ENCODE results near the gene RERE. TPM values are rescaled to one million over a fixed set of nuclear protein-coding genes. Genes with fewer than 3 reads are reported as not detected.

Gene RERE
- total RNA-seq, 1 donor from 2014 or later = 76.8 TPM

- no peak overlapping the region for H3K27ac Mint-ChIP-seq (ENCODE audit: unreplicated experiment)
- H3K4me1 Mint-ChIP-seq (ENCODE audit: unreplicated experiment) = peaks cover 39% of the 10 kb centered on the region
- no peak overlapping the region for H3K4me3 Mint-ChIP-seq (ENCODE audit: unreplicated experiment)
- no peaks in the 10 kb centered on the region for H3K27me3 Mint-ChIP-seq (ENCODE audit: unreplicated experiment)
- no peaks in the 10 kb centered on the region for H3K36me3 Mint-ChIP-seq (ENCODE audit: unreplicated experiment)
- DNase-seq (ENCODE audit: extremely low spot score, unreplicated experiment) = no peak
- no peaks in the 10 kb centered on the region for H3K9me3 Mint-ChIP-seq (ENCODE audit: unreplicated experiment)
- TF ChIP-seq, protein P1, sequence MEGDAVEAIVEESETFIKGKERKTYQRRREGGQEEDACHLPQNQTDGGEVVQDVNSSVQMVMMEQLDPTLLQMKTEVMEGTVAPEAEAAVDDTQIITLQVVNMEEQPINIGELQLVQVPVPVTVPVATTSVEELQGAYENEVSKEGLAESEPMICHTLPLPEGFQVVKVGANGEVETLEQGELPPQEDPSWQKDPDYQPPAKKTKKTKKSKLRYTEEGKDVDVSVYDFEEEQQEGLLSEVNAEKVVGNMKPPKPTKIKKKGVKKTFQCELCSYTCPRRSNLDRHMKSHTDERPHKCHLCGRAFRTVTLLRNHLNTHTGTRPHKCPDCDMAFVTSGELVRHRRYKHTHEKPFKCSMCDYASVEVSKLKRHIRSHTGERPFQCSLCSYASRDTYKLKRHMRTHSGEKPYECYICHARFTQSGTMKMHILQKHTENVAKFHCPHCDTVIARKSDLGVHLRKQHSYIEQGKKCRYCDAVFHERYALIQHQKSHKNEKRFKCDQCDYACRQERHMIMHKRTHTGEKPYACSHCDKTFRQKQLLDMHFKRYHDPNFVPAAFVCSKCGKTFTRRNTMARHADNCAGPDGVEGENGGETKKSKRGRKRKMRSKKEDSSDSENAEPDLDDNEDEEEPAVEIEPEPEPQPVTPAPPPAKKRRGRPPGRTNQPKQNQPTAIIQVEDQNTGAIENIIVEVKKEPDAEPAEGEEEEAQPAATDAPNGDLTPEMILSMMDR (IDR thresholded peaks at IDR 0.05) = no peak
These were observed 471.6 kb downstream of the RERE start for GRCh38 chr1:8345621-8346415.

DNA sequence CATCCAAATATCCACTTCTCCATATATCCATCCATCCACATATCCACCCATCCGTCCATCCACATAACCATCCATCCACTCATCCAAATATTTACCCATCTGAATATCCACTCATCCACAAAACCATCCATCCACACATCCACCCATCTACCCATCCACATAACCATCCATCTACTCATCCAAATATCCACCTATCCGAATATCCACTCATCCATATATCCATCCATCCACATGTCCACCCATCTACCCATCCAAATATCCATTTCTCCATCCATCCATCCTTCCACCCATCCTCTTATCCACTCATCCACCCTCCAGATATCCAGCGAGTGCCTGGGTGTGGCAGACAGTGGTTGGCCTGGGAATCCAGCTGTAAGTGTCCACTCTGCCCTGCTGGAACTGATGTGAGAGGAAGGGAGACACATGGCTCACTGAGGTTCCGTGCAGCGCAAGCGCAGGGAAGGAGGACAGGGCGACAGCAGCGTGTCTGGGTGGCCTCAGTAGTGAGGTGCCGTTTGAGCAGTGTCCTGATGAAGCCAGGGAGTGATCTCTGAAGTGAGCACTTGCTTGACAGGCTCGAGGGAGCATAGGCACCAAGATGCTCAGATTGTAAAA lies 472.4 kb downstream of the RERE start:
- no peaks in the 10 kb centered on the region for H3K27me3 Mint-ChIP-seq (ENCODE audit: unreplicated experiment)
- no peaks in the 10 kb centered on the region for H3K9me3 Mint-ChIP-seq (ENCODE audit: unreplicated experiment)
- H3K27ac Mint-ChIP-seq (ENCODE audit: unreplicated experiment) = no peak overlapping the region
- no peak for DNase-seq (ENCODE audit: extremely low spot score, unreplicated experiment)
- no peak overlapping the region for H3K4me3 Mint-ChIP-seq (ENCODE audit: unreplicated experiment)
- no peaks in the 10 kb centered on the region for H3K36me3 Mint-ChIP-seq (ENCODE audit: unreplicated experiment)
- TF ChIP-seq, protein P1 (IDR thresholded peaks at IDR 0.05) = no peak
- peaks cover 39% of the 10 kb centered on the region for H3K4me1 Mint-ChIP-seq (ENCODE audit: unreplicated experiment)

GRCh38 chr1:8343464-8344001 lies 473.9 kb downstream of the RERE start:
- Mint-ChIP-seq H3K36me3 (ENCODE audit: unreplicated experiment) (peaks cover 1% of the 10 kb centered on the region), H3K27me3 (ENCODE audit: unreplicated experiment) (no peaks in the 10 kb centered on the region), H3K9me3 (ENCODE audit: unreplicated experiment) (no peaks in the 10 kb centered on the region), H3K4me3 (ENCODE audit: unreplicated experiment) (peak overlapping the region; percentile 52), H3K4me1 (ENCODE audit: unreplicated experiment) (peaks cover 34% of the 10 kb centered on the region), H3K27ac (ENCODE audit: unreplicated experiment) (peak overlapping the region; percentile 84)
- TF ChIP-seq, protein P1 (IDR thresholded peaks at IDR 0.05) = no peak
- peak; percentile 91 for DNase-seq (ENCODE audit: extremely low spot score, unreplicated experiment)

DNA sequence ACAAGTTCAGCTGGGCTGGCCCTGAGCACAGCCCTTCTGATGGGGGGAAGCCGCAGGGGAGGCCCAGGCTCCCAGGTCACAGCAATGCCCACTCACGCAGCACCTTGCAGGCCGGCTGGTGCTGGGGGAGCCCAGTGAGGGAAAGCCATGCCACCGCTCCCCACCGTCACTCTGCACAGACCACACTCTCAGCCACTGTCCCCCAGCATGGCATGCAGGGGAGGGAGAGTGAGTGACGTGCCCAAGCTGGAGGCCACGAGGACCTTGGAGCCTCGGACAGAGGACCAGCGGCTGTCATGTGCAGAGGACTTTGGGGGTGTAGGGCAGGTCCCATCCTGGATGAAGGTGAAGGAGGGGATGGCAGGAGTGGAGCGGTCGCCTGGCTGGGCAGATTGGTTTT lies 474.4 kb downstream of the RERE start:
- H3K4me3 Mint-ChIP-seq (ENCODE audit: unreplicated experiment) = peak overlapping the region; percentile 24

More for the DNA sequence above, 474.4 kb downstream of the RERE start:
- peaks cover 1% of the 10 kb centered on the region for H3K36me3 Mint-ChIP-seq (ENCODE audit: unreplicated experiment)
- no peaks in the 10 kb centered on the region for H3K9me3 Mint-ChIP-seq (ENCODE audit: unreplicated experiment)
- H3K4me1 Mint-ChIP-seq (ENCODE audit: unreplicated experiment) = peaks cover 30% of the 10 kb centered on the region
- peak overlapping the region; percentile 84 for H3K27ac Mint-ChIP-seq (ENCODE audit: unreplicated experiment)
- H3K27me3 Mint-ChIP-seq (ENCODE audit: unreplicated experiment) = no peaks in the 10 kb centered on the region
- no peak for DNase-seq (ENCODE audit: extremely low spot score, unreplicated experiment)
- TF ChIP-seq, protein P1 (IDR thresholded peaks at IDR 0.05) = no peak
